GM12878 (cell line): ENCODE data around the gene OR10H2. TPM values are rescaled to one million over a fixed set of nuclear protein-coding genes. Genes with fewer than 3 reads are reported as not detected.

Experiments
- ATAC-seq: fragments of 200-7000 bp; cut with Tn5 transposase; 3 replicates; pipeline ENCODE4 v1.9.1; 2020; ENCODE audit warnings: mild to moderate bottlenecking, moderate library complexity
- BruUV-seq: library from RNA; stranded (reverse); fragments of 400-500 nt; replicated peaks from 2 replicates; lab custom pipeline; 2021; lab: Mats Ljungman, UMichigan
- CTCF ChIA-PET: fragments of 300-600 bp; sonication (Branson Sonifier 250); formaldehyde crosslinking; extraction: SDS; loops from one replicate; lab custom pipeline; 2021; ENCODE audit warnings: inconsistent platforms; lab: Yijun Ruan, JAX
- POLR2A ChIA-PET: fragments of 350-600 bp; formaldehyde crosslinking; extraction: SDS; loops from one replicate; lab custom pipeline; 2021; ENCODE audit warnings: inconsistent platforms; lab: Charles Lee
- RAD21 ChIA-PET: fragments of 300-600 bp; sonication (Branson Sonifier 250); formaldehyde crosslinking; loops from one replicate; lab custom pipeline; 2023; ENCODE audit warnings: antibody characterized with exemption; ENCODE audit not compliant: unreplicated experiment; lab: Charles Lee
- SMC1A ChIA-PET: fragments of 300-600 bp; sonication (Branson Sonifier 250); formaldehyde crosslinking; loops from one replicate; lab custom pipeline; 2023; ENCODE audit not compliant: unreplicated experiment, uncharacterized antibody; lab: Charles Lee
- DNase-seq: peaks from one replicate; pipeline ENCODE4 v3.0.0-alpha.2; 2011; ENCODE audit warnings: low read depth, low spot score
- FAIRE-seq: peaks from 3 replicates; lab custom pipeline; 2011; peaks lifted over from hg19 to GRCh38; lab: Jason Lieb, UNC
- H2AFZ ChIP-seq: 2 replicates; pipeline ENCODE4 v1.6.0; 2011; ENCODE audit warnings: low read depth, low read length, control low read depth; ENCODE audit not compliant: control insufficient read depth
- H3K27ac ChIP-seq: 2 replicates; pipeline ENCODE4 v1.5.1; 2011; ENCODE audit warnings: control low read depth; ENCODE audit not compliant: control insufficient read depth, insufficient read depth
- H3K27me3 ChIP-seq, 2 experiments: replicated peaks in 1 of 2; 2 replicates each; pipeline versions ENCODE4 v1.6.0 to v1.6.1; 2011; ENCODE audit warnings: low read length in 1 of 2; ENCODE audit not compliant: control insufficient read depth in 2 of 2, insufficient read depth in 2 of 2
- H3K36me3 ChIP-seq, 2 experiments: 2 replicates each; pipeline ENCODE4 v1.5.1; 2011; ENCODE audit warnings: low read length in 1 of 2; ENCODE audit not compliant: control insufficient read depth in 2 of 2, insufficient read depth in 2 of 2
- H3K4me1 ChIP-seq: 2 replicates; pipeline ENCODE4 v1.6.1; 2011; ENCODE audit warnings: mild to moderate bottlenecking, low read length, moderate library complexity, mixed read lengths; ENCODE audit not compliant: control insufficient read depth, insufficient read depth
- H3K4me2 ChIP-seq: 2 replicates; pipeline ENCODE4 v1.6.0; 2011; ENCODE audit warnings: control low read depth; ENCODE audit not compliant: control insufficient read depth, insufficient read depth
- H3K4me3 ChIP-seq: fragments of 200-600 bp; sonication (generic); 2 replicates; pipeline ENCODE4 v1.5.1; 2016
- H3K79me2 ChIP-seq: 2 replicates; pipeline ENCODE4 v1.6.0; 2011; ENCODE audit warnings: low read length; ENCODE audit not compliant: control insufficient read depth, insufficient read depth
- H3K9ac ChIP-seq: 2 replicates; pipeline ENCODE4 v1.8.0; 2011; ENCODE audit warnings: low read length, control low read depth, mixed read lengths; ENCODE audit not compliant: control insufficient read depth, insufficient read depth
- H3K9me3 ChIP-seq: replicated peaks from 3 replicates; pipeline ENCODE4 v1.5.1; 2011; ENCODE audit warnings: mild to moderate bottlenecking, low read length; ENCODE audit not compliant: control insufficient read depth, insufficient read depth
- H4K20me1 ChIP-seq: 2 replicates; pipeline ENCODE4 v1.6.0; 2011; ENCODE audit not compliant: control insufficient read depth, insufficient read depth
- NFXL1 ChIP-seq: fragments of 450-650 bp; IDR thresholded peaks from 2 replicates; pipeline ENCODE4 v1.6.1; 2017; ENCODE audit warnings: antibody characterized with exemption, mild to moderate bottlenecking, borderline replicate concordance
- POLR2A ChIP-seq: IDR thresholded peaks from 2 replicates; pipeline ENCODE4 v1.6.1; 2011; ENCODE audit warnings: low read depth, mild to moderate bottlenecking, low read length
- RAD21 ChIP-seq: IDR thresholded peaks from 2 replicates; pipeline ENCODE4 v1.6.1; 2011; ENCODE audit warnings: mild to moderate bottlenecking, low read depth, low read length, moderate library complexity; ENCODE audit not compliant: insufficient read depth
- SRF ChIP-seq, 2 experiments: IDR thresholded peaks; 2 replicates each; pipeline ENCODE4 v1.6.1; 2011; ENCODE audit warnings: low read depth in 2 of 2, low read length in 2 of 2, mild to moderate bottlenecking in 1 of 2, moderate library complexity in 1 of 2
- ZNF24 ChIP-seq: fragments of 450-650 bp; IDR thresholded peaks from 2 replicates; pipeline ENCODE4 v1.6.1; 2017; ENCODE audit warnings: antibody characterized with exemption, mild to moderate bottlenecking
- WGBS: methylation state at CpG from one replicate; pipeline ENCODE4 v1.1.6; 2016; ENCODE audit warnings: low lambda C conversion rate; ENCODE audit not compliant: insufficient replicate concordance, insufficient coverage; ENCODE audit errors: missing lambda C conversion rate; 5-methylcytosine and 5-hydroxymethylcytosine counted together
- in situ Hi-C: fragments of 300-500 bp; cut with MboI; formaldehyde crosslinking; loops from 9 replicates; pipeline ENCODE4 v1.14.3; 2018; ENCODE audit warnings: mixed read lengths
- intact Hi-C: fragments of 100-400 bp; cut with micrococcal nuclease; formaldehyde crosslinking; loops from one replicate; pipeline ENCODE4 v1.14.2; 2022; ENCODE audit not compliant: unreplicated experiment
- polyA plus RNA-seq, 11 experiments: library from polyadenylated mRNA; depleted of rRNA in 4 of 11; unstranded in 6 of 11; stranded (reverse) in 5 of 11; fragments of >200 nt; fragmentation: Nextera tagmentation in 4 of 11; fragmentation: Illumina TruSeq in 1 of 11; extraction: Ambion mirVana in 4 of 11; extraction: Trizol in 1 of 11; gene quantifications; 1 replicate in 1 of 11; 2 replicates in 10 of 11; pipeline versions ENCODE4 v1.2.1 to v1.2.3, GENCODE V29; 2011 to 2016; ENCODE audit warnings: inconsistent platforms in 2 of 11, missing spikeins in 2 of 11, low read depth in 1 of 11
- total RNA-seq, 4 experiments: library from RNA; depleted of rRNA in 3 of 4; stranded (reverse); fragments of >200 nt in 3 of 4; fragmentation: Illumina TruSeq in 1 of 4; extraction: Trizol in 1 of 4; gene quantifications; 2 replicates each; pipeline versions ENCODE4 v1.2.1 to v1.2.3, GENCODE V29; 2013 to 2021
- TF ChIP-seq, protein P1 (sequence below): fragments of 450-650 bp; IDR thresholded peaks from 2 replicates; pipeline ENCODE4 v1.6.1; 2018; ENCODE audit warnings: mild to moderate bottlenecking, low read depth, moderate library complexity; ENCODE audit not compliant: partially characterized antibody
- TF ChIP-seq, protein P2 (sequence below): fragments of 450-650 bp; formaldehyde crosslinking; IDR thresholded peaks from 2 replicates; pipeline ENCODE4 v1.4.0; 2022; ENCODE audit warnings: mild to moderate bottlenecking, moderate library complexity
- TF ChIP-seq, protein P3 (sequence below): IDR thresholded peaks from 2 replicates; pipeline ENCODE4 v1.6.1; 2012; ENCODE audit warnings: mild to moderate bottlenecking, low read depth, low read length

The OR10H2 gene
- total and polyA plus RNA-seq, 10 of the 15 experiments (the other 5 are each of a cell fraction or from before 2014, with no cell fraction given): not detected

DNA sequence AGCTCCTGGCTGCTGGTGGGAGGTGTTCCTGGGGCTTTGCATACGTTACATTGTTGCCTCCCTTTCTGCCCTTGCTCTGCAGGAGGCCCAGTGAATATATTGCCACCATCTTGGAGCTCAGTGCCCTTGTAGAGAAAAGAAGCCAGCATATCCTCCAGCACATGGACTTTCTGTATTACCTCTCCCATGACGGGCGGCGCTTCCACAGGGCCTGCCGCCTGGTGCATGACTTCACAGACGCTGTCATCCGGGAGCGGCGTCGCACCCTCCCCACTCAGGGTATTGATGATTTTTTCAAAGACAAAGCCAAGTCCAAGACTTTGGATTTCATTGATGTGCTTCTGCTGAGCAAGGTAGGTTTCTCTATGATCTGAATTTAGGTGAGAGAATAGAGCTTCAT, 44.4 kb upstream of the OR10H2 start (continued):
- no peak for TF ChIP-seq NFXL1
- TF ChIP-seq, protein P1, sequence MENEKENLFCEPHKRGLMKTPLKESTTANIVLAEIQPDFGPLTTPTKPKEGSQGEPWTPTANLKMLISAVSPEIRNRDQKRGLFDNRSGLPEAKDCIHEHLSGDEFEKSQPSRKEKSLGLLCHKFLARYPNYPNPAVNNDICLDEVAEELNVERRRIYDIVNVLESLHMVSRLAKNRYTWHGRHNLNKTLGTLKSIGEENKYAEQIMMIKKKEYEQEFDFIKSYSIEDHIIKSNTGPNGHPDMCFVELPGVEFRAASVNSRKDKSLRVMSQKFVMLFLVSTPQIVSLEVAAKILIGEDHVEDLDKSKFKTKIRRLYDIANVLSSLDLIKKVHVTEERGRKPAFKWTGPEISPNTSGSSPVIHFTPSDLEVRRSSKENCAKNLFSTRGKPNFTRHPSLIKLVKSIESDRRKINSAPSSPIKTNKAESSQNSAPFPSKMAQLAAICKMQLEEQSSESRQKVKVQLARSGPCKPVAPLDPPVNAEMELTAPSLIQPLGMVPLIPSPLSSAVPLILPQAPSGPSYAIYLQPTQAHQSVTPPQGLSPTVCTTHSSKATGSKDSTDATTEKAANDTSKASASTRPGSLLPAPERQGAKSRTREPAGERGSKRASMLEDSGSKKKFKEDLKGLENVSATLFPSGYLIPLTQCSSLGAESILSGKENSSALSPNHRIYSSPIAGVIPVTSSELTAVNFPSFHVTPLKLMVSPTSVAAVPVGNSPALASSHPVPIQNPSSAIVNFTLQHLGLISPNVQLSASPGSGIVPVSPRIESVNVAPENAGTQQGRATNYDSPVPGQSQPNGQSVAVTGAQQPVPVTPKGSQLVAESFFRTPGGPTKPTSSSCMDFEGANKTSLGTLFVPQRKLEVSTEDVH: no peak
- TF ChIP-seq SRF (IDR thresholded peaks at IDR 0.05; ENCODE audit: low read depth in 2 of 2, low read length in 2 of 2): no peak
- TF ChIP-seq ZNF24: no peak
- no peak for TF ChIP-seq RAD21
- TF ChIP-seq, protein P2, sequence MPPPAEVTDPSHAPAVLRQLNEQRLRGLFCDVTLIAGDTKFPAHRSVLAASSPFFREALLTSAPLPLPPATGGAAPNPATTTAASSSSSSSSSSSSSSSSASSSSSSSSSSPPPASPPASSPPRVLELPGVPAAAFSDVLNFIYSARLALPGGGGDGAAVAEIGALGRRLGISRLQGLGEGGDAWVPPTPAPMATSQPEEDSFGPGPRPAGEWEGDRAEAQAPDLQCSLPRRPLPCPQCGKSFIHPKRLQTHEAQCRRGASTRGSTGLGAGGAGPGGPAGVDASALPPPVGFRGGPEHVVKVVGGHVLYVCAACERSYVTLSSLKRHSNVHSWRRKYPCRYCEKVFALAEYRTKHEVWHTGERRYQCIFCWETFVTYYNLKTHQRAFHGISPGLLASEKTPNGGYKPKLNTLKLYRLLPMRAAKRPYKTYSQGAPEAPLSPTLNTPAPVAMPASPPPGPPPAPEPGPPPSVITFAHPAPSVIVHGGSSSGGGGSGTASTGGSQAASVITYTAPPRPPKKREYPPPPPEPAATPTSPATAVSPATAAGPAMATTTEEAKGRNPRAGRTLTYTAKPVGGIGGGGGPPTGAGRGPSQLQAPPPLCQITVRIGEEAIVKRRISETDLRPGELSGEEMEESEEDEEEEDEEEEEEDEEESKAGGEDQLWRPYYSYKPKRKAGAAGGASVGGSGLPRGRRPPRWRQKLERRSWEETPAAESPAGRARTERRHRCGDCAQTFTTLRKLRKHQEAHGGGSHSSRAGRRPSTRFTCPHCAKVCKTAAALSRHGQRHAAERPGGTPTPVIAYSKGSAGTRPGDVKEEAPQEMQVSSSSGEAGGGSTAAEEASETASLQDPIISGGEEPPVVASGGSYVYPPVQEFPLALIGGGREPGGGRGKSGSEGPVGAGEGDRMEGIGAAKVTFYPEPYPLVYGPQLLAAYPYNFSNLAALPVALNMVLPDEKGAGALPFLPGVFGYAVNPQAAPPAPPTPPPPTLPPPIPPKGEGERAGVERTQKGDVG: no peak

DNA sequence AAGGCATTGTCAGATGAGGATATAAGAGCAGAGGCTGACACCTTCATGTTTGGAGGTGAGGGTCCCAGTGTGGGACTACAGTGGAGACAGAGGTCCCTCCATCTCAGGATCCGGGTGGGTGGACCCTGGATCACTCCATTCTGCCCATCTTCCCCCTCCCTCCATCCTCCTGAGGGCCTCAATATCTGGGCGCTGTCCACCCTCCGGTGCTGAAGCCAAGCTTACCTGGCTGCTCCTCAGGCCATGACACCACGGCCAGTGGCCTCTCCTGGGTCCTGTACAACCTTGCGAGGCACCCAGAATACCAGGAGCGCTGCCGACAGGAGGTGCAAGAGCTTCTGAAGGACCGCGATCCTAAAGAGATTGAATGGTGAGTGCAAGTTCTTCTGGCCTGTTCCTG, 43.0 kb upstream of the OR10H2 start:
- TF ChIP-seq, protein P3, sequence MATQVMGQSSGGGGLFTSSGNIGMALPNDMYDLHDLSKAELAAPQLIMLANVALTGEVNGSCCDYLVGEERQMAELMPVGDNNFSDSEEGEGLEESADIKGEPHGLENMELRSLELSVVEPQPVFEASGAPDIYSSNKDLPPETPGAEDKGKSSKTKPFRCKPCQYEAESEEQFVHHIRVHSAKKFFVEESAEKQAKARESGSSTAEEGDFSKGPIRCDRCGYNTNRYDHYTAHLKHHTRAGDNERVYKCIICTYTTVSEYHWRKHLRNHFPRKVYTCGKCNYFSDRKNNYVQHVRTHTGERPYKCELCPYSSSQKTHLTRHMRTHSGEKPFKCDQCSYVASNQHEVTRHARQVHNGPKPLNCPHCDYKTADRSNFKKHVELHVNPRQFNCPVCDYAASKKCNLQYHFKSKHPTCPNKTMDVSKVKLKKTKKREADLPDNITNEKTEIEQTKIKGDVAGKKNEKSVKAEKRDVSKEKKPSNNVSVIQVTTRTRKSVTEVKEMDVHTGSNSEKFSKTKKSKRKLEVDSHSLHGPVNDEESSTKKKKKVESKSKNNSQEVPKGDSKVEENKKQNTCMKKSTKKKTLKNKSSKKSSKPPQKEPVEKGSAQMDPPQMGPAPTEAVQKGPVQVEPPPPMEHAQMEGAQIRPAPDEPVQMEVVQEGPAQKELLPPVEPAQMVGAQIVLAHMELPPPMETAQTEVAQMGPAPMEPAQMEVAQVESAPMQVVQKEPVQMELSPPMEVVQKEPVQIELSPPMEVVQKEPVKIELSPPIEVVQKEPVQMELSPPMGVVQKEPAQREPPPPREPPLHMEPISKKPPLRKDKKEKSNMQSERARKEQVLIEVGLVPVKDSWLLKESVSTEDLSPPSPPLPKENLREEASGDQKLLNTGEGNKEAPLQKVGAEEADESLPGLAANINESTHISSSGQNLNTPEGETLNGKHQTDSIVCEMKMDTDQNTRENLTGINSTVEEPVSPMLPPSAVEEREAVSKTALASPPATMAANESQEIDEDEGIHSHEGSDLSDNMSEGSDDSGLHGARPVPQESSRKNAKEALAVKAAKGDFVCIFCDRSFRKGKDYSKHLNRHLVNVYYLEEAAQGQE: peak; percentile 80
- TF ChIP-seq POLR2A: no peak
- TF ChIP-seq, all 136 proteins: peak for 1
- DNase-seq (no peak), FAIRE-seq (no peak), ATAC-seq (no peak)
- CTCF ChIA-PET: no interaction called here
- BruUV-seq: no TSS peak
- Histone ChIP-seq H2AFZ (no peak overlapping the region), H3K4me3 (no peak overlapping the region), H3K4me1 (no peaks in the 10 kb centered on the region), H3K4me2 (no peak overlapping the region), H3K9ac (no peak overlapping the region), H4K20me1 (no peaks in the 10 kb centered on the region), H3K27me3 (no peaks in the 10 kb centered on the region), H3K27ac (no peak overlapping the region), H3K36me3 (no peaks in the 10 kb centered on the region), H3K79me2 (no peaks in the 10 kb centered on the region), H3K9me3 (no peaks in the 10 kb centered on the region; the same call in 2 of the 3 replicates)
- 21% methylated on average over 9 of the region's 9 CpGs for whole genome bisulfite sequencing
- RAD21 ChIA-PET: no interaction called here
- in situ Hi-C loops: no loop called here
- POLR2A ChIA-PET: no interaction called here
- intact Hi-C loops: no loop called here
- SMC1A ChIA-PET: no interaction called here
